ENCODE results near the gene EVC.

The EVC gene

DNA sequence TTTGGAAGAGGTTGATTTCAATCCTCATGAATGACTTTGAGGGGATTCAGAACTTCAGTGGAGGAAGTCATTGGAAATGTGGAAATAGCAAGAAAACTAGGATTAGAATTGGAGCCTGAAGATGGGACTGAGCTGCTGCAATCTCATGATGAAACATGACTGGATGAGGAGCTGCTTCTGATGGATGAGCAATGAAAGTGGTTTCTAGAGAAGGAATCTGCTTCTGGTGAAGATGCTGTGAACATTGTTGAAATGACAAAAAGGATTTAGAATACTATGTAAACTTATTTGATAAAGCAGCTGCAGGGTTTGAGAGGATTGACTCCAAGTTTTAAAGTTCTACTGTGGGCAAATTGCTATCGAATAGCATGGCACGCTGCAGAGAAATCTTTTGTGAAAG is 27.1 kb downstream of the EVC start:
- H3K9ac ChIP-seq (ENCODE audit: low read length), result no peak overlapping the region
- no peak overlapping the region for H3K4me3 ChIP-seq (ENCODE audit: low read length)
- no peak overlapping the region for H3K27ac ChIP-seq (ENCODE audit: low read length)
- no peaks in the 10 kb centered on the region for H3K4me1 ChIP-seq (ENCODE audit: control insufficient read depth, low read depth, low read length)
- no peaks in the 10 kb centered on the region for H3K9me3 ChIP-seq (ENCODE audit: control insufficient read depth, low read depth, low read length)
- peaks cover 15% of the 10 kb centered on the region for H3K36me3 ChIP-seq (ENCODE audit: control insufficient read depth, low read depth, low read length)
- no peaks in the 10 kb centered on the region for H3K27me3 ChIP-seq (ENCODE audit: control insufficient read depth, insufficient read depth, low read length)

GRCh38 chr4:5742388-5742787 is 31.4 kb downstream of the EVC start:
- Histone ChIP-seq H3K4me1 (ENCODE audit: control insufficient read depth, low read depth, low read length) (no peaks in the 10 kb centered on the region), H3K36me3 (ENCODE audit: control insufficient read depth, low read depth, low read length) (peaks cover 16% of the 10 kb centered on the region), H3K27ac (ENCODE audit: low read length) (no peak overlapping the region), H3K27me3 (ENCODE audit: control insufficient read depth, insufficient read depth, low read length) (no peaks in the 10 kb centered on the region), H3K9me3 (ENCODE audit: control insufficient read depth, low read depth, low read length) (no peaks in the 10 kb centered on the region), H3K4me3 (ENCODE audit: low read length) (no peak overlapping the region), H3K9ac (ENCODE audit: low read length) (no peak overlapping the region)

DNA sequence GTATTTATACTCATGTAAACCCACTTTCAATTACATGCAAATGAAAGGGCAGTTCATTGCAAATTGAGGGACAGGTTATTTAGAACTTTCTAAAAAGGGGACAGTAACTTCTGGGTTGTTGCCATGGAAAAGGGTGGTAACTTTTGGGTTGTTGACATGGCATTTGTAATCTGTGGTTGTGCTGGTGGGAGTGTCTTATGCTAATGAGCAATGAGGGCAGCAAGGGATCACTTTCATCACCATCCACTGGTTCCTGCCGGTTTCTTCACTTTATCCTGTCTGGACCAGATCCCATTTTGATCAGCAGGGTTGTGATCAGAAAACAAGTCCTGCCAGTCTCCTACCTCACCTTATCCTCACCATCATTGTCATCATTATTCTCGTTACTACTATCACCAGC is 32.0 kb downstream of the EVC start:
- no peaks in the 10 kb centered on the region for H3K9me3 ChIP-seq (ENCODE audit: control insufficient read depth, low read depth, low read length)
- peaks cover 16% of the 10 kb centered on the region for H3K36me3 ChIP-seq (ENCODE audit: control insufficient read depth, low read depth, low read length)
- H3K27me3 ChIP-seq (ENCODE audit: control insufficient read depth, insufficient read depth, low read length), result no peaks in the 10 kb centered on the region
- no peaks in the 10 kb centered on the region for H3K4me1 ChIP-seq (ENCODE audit: control insufficient read depth, low read depth, low read length)
- no peak overlapping the region for H3K4me3 ChIP-seq (ENCODE audit: low read length)
- H3K27ac ChIP-seq (ENCODE audit: low read length), result no peak overlapping the region
- H3K9ac ChIP-seq (ENCODE audit: low read length), result no peak overlapping the region

GRCh38 chr4:5746250-5746649 is 35.2 kb downstream of the EVC start:
- Histone ChIP-seq H3K27me3 (ENCODE audit: control insufficient read depth, insufficient read depth, low read length) (no peaks in the 10 kb centered on the region), H3K9me3 (ENCODE audit: control insufficient read depth, low read depth, low read length) (no peaks in the 10 kb centered on the region), H3K27ac (ENCODE audit: low read length) (no peak overlapping the region), H3K36me3 (ENCODE audit: control insufficient read depth, low read depth, low read length) (peaks cover 19% of the 10 kb centered on the region), H3K4me1 (ENCODE audit: control insufficient read depth, low read depth, low read length) (peaks cover 4% of the 10 kb centered on the region), H3K4me3 (ENCODE audit: low read length) (no peak overlapping the region), H3K9ac (ENCODE audit: low read length) (no peak overlapping the region)

DNA sequence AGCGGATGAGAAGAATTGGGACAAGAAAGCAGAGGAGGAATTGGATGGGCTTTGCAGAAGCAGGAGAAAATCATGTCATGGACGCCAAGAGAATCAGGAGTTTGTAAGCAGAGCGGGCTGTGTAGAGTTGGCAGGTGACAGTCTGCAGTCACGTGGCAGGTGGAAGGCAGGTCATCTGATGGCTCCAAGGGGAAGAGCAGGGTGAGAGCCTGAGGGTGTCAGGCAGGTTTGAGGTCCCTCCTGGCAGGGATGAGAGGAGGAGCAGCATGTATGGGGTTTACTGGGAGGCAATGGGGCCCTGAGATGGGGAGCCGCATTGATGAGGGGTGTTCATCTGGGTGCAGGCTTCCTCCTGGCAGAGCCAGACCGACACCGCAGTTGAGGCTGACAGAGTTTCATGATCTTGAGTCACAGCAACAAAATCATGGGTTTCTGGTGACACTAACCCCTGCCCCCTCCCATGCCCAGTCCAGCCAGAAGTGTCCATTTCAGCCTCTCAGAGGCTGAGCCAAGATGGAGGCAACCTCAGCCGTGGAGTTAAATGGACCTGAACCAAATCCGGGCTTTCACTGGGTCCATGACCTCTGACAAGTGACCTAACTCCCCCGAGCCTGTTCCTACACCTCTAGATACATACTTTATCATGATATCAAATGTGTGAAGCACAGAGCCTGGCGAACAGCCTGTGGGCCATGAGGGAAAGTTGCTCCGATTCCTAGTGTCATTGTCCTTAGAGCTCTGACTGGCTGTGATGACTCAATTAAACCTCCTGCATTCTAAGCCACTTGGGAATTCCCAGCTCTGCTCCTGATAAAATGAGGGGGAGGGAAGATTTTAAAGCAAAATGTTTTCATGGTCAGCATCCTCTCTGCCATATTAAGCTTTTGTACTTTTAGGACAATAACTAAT is 36.1 kb downstream of the EVC start:
- Histone ChIP-seq H3K4me1 (ENCODE audit: control insufficient read depth, low read depth, low read length) (peaks cover 12% of the 10 kb centered on the region), H3K36me3 (ENCODE audit: control insufficient read depth, low read depth, low read length) (peaks cover 18% of the 10 kb centered on the region), H3K9me3 (ENCODE audit: control insufficient read depth, low read depth, low read length) (no peaks in the 10 kb centered on the region), H3K9ac (ENCODE audit: low read length) (no peak overlapping the region), H3K27me3 (ENCODE audit: control insufficient read depth, insufficient read depth, low read length) (no peaks in the 10 kb centered on the region), H3K4me3 (ENCODE audit: low read length) (no peak overlapping the region), H3K27ac (ENCODE audit: low read length) (no peak overlapping the region)

- Histone ChIP-seq H3K36me3 (ENCODE audit: control insufficient read depth, low read depth, low read length) (peaks cover 10% of the 10 kb centered on the region), H3K9me3 (ENCODE audit: control insufficient read depth, low read depth, low read length) (no peaks in the 10 kb centered on the region), H3K27me3 (ENCODE audit: control insufficient read depth, insufficient read depth, low read length) (no peaks in the 10 kb centered on the region), H3K27ac (ENCODE audit: low read length) (no peak overlapping the region), H3K4me1 (ENCODE audit: control insufficient read depth, low read depth, low read length) (peaks cover 17% of the 10 kb centered on the region), H3K4me3 (ENCODE audit: low read length) (no peak overlapping the region), H3K9ac (ENCODE audit: low read length) (no peak overlapping the region)
These were observed 36.9 kb downstream of the EVC start for GRCh38 chr4:5747738-5748375.

DNA sequence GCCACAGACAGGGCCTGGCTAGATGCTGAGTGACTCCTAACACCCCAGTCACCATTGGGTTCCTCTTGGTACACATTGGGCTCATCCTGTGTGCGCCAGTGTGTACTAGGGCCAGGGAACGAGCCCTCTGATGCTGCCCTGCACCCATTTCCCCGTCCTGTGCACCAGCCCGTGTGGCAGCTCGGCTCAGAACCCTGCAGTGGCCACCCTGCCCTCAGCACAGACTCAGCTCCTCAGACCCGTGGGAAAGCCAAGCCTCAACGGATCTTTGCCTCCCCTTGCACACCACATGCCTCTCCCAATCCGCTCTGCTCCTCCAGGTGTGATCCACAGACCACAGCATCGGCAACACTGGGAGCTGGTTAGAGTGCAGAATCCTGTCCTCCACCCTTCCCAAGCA is 38.6 kb downstream of the EVC start:
- no peaks in the 10 kb centered on the region for H3K27me3 ChIP-seq (ENCODE audit: control insufficient read depth, insufficient read depth, low read length)
- H3K4me1 ChIP-seq (ENCODE audit: control insufficient read depth, low read depth, low read length), result peaks cover 20% of the 10 kb centered on the region
- no peaks in the 10 kb centered on the region for H3K9me3 ChIP-seq (ENCODE audit: control insufficient read depth, low read depth, low read length)
- peaks cover 3% of the 10 kb centered on the region for H3K36me3 ChIP-seq (ENCODE audit: control insufficient read depth, low read depth, low read length)
- no peak overlapping the region for H3K9ac ChIP-seq (ENCODE audit: low read length)
- no peak overlapping the region for H3K4me3 ChIP-seq (ENCODE audit: low read length)
- H3K27ac ChIP-seq (ENCODE audit: low read length), result no peak overlapping the region

GRCh38 chr4:5750052-5750945 is 39.3 kb downstream of the EVC start:
- H3K27ac ChIP-seq (ENCODE audit: low read length), result no peak overlapping the region
- peaks cover 3% of the 10 kb centered on the region for H3K36me3 ChIP-seq (ENCODE audit: control insufficient read depth, low read depth, low read length)
- no peaks in the 10 kb centered on the region for H3K9me3 ChIP-seq (ENCODE audit: control insufficient read depth, low read depth, low read length)
- no peak overlapping the region for H3K4me3 ChIP-seq (ENCODE audit: low read length)
- no peak overlapping the region for H3K9ac ChIP-seq (ENCODE audit: low read length)
- no peaks in the 10 kb centered on the region for H3K27me3 ChIP-seq (ENCODE audit: control insufficient read depth, insufficient read depth, low read length)
- peaks cover 20% of the 10 kb centered on the region for H3K4me1 ChIP-seq (ENCODE audit: control insufficient read depth, low read depth, low read length)

DNA sequence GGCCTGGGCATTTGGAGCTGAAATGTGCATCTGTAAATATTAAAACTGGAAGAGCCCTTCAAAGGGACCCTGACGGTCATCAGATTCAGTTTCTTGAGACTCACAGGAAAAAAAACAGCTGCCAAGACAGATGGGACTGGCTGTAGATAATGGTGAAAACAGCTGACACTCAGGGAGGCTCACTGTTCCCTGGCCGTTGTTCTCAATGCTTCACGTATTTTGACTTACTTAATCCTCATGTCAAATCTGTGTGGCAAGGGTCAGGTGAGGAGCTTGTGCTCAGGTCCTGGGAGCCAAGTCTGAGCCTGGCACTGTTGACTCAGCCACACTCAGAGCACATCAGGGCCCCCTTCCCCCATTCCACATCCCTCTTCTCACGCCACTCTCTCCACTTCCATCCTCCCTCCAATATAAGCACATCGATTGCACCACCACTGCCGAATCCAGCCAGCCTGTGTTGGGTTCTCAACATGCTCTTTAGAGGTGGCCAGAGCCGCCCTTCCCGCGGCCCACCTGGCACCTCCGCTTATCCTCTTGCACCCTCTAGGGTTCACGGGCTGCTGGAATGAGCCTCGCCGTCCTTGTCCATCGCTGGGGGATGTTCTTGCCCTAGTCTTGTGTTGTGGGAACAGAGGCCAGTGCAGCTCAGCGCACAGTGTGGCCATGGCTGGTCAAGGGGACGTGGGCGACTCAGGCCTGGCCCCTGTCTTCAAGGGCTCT is 40.1 kb downstream of the EVC start:
- Histone ChIP-seq H3K27me3 (ENCODE audit: control insufficient read depth, insufficient read depth, low read length) (no peaks in the 10 kb centered on the region), H3K9ac (ENCODE audit: low read length) (no peak overlapping the region), H3K9me3 (ENCODE audit: control insufficient read depth, low read depth, low read length) (no peaks in the 10 kb centered on the region), H3K4me3 (ENCODE audit: low read length) (no peak overlapping the region), H3K27ac (ENCODE audit: low read length) (no peak overlapping the region), H3K36me3 (ENCODE audit: control insufficient read depth, low read depth, low read length) (peaks cover 3% of the 10 kb centered on the region), H3K4me1 (ENCODE audit: control insufficient read depth, low read depth, low read length) (peaks cover 20% of the 10 kb centered on the region)

- Histone ChIP-seq H3K27me3 (ENCODE audit: control insufficient read depth, insufficient read depth, low read length) (no peaks in the 10 kb centered on the region), H3K9me3 (ENCODE audit: control insufficient read depth, low read depth, low read length) (no peaks in the 10 kb centered on the region), H3K9ac (ENCODE audit: low read length) (no peak overlapping the region), H3K36me3 (ENCODE audit: control insufficient read depth, low read depth, low read length) (peaks cover 8% of the 10 kb centered on the region), H3K4me3 (ENCODE audit: low read length) (no peak overlapping the region), H3K4me1 (ENCODE audit: control insufficient read depth, low read depth, low read length) (peaks cover 20% of the 10 kb centered on the region), H3K27ac (ENCODE audit: low read length) (no peak overlapping the region)
These were observed 40.8 kb downstream of the EVC start for GRCh38 chr4:5751666-5752375.

All from iPS-18a (cell line).